Left lung (tissue), 10 donors: ENCODE results near the gene ARHGAP10. TPM values are rescaled to one million over a fixed set of nuclear protein-coding genes. Genes with fewer than 3 reads are reported as not detected.

Experiments used
- ATAC-seq: fragments of 200-7000 bp; cut with Tn5 transposase; one replicate; pipeline ENCODE4 v1.9.1; 2020; ENCODE audit warnings: moderate library complexity
- DNase-seq, 4 donors: peaks; one replicate each; pipeline ENCODE4 v3.0.0-alpha.2; 2013 to 2020
- H3K27ac ChIP-seq, 2 donors: fragments of 200-600 bp; sonication (generic) in 1 of 2; one replicate each; pipeline versions ENCODE4 v1.5.0 to v1.8.0; 2020 to 2021
- H3K27me3 ChIP-seq, 2 donors: fragments of 200-600 bp; sonication (generic) in 1 of 2; one replicate each; pipeline versions ENCODE4 v1.5.0 to v1.8.0; 2020 to 2021
- H3K36me3 ChIP-seq, 2 donors: fragments of 200-600 bp; sonication (generic) in 1 of 2; one replicate each; pipeline versions ENCODE4 v1.5.0 to v1.8.0; 2020 to 2021
- H3K4me1 ChIP-seq, 2 donors: fragments of 200-600 bp; one replicate each; pipeline ENCODE4 v1.8.0; 2021
- H3K4me3 ChIP-seq, 2 donors: fragments of 200-600 bp; sonication (generic) in 1 of 2; one replicate each; pipeline versions ENCODE4 v1.5.0 to v1.8.0; 2020 to 2021; ENCODE audit warnings: mild to moderate bottlenecking in 1 of 2
- H3K9me3 ChIP-seq, 2 donors: fragments of 200-600 bp; sonication (generic) in 1 of 2; one replicate each; pipeline versions ENCODE4 v1.5.0 to v1.8.0; 2020 to 2021
- CTCF ChIP-seq, 2 donors: fragments of 200-600 bp; sonication (generic) in 1 of 2; IDR thresholded peaks; one replicate each; pipeline versions ENCODE4 v1.5.0 to v1.8.0; 2021; ENCODE audit warnings: antibody characterized with exemption in 2 of 2
- intact Hi-C, 2 donors: fragments of 100-400 bp; cut with DNase I; formaldehyde crosslinking; loops; one replicate each; pipeline versions ENCODE4 v1.11.2 to v1.14.2; 2022
- polyA plus RNA-seq, 6 donors: library from polyadenylated mRNA; unstranded; fragments of 120-200 nt; gene quantifications; one replicate each; pipeline ENCODE4 v1.2.1, GENCODE V29; 2013; ENCODE audit not compliant: insufficient read length in 6 of 6
- total RNA-seq, 2 donors: library from RNA; stranded (reverse); fragmentation: NEBNext Ultra II Directional; extraction: Animal tissue kit (Norgen Biotek cat#: 25700); gene quantifications; one replicate each; pipeline ENCODE4 v1.2.1, GENCODE V29; 2021
- donor health status: DM: no; HTN: yes; CAD: no.
- donor health status: DM: no; HTN: no; CAD: no.

Gene ARHGAP10
- total and polyA plus RNA-seq, 8 donors: 11.6 to 25.4 (median 14.2) TPM

- H3K9me3 ChIP-seq: no peaks in the 10 kb centered on the region
- H3K27ac ChIP-seq: no peak overlapping the region
- no peaks in the 10 kb centered on the region for H3K27me3 ChIP-seq
- ATAC-seq (no peak), DNase-seq (no peak)
- no peaks in the 10 kb centered on the region for H3K36me3 ChIP-seq
- intact Hi-C loops: no loop called here
- no peak overlapping the region for H3K4me3 ChIP-seq
- TF ChIP-seq CTCF (IDR thresholded peaks at IDR 0.05): no peak
- H3K4me1 ChIP-seq: peaks cover 0 to 5% of the 10 kb centered on the region in 2 donors
Observed at GRCh38 chr4:147756417-147756816, 24.5 kb downstream of the ARHGAP10 start.

- no peak overlapping the region for H3K4me3 ChIP-seq
- no peak for TF ChIP-seq CTCF (IDR thresholded peaks at IDR 0.05)
- H3K36me3 ChIP-seq: no peaks in the 10 kb centered on the region
- DNase-seq (peak in 2 of 4 donors; percentile 39 to 49), ATAC-seq (peak; percentile 86)
- intact Hi-C loops: no loop called here
- no peaks in the 10 kb centered on the region for H3K9me3 ChIP-seq
- H3K27me3 ChIP-seq: no peaks in the 10 kb centered on the region
- peak overlapping the region in 1 of 2 donors; percentile 30 for H3K27ac ChIP-seq
- peaks cover 0 to 5% of the 10 kb centered on the region in 2 donors for H3K4me1 ChIP-seq
Observed at GRCh38 chr4:147760176-147760575, 28.3 kb downstream of the ARHGAP10 start.

GRCh38 chr4:147760695-147761094 is 28.8 kb downstream of the ARHGAP10 start:
- no peak overlapping the region for H3K4me3 ChIP-seq
- H3K27ac ChIP-seq: peak overlapping the region in 1 of 2 donors; percentile 30
- H3K36me3 ChIP-seq: no peaks in the 10 kb centered on the region
- H3K4me1 ChIP-seq: peaks cover 0 to 3% of the 10 kb centered on the region in 2 donors
- no peak for TF ChIP-seq CTCF (IDR thresholded peaks at IDR 0.05)
- peak; percentile 54 for ATAC-seq
- intact Hi-C loops: no loop called here
- DNase-seq: peak in 2 of 4 donors; percentile 39
- H3K27me3 ChIP-seq: no peaks in the 10 kb centered on the region
- H3K9me3 ChIP-seq: no peaks in the 10 kb centered on the region

- H3K36me3 ChIP-seq: no peaks in the 10 kb centered on the region
Observed at GRCh38 chr4:147761218-147761883, 29.5 kb downstream of the ARHGAP10 start.

GRCh38 chr4:147764337-147764736 is 32.4 kb downstream of the ARHGAP10 start:
- no peak for DNase-seq
- no peak overlapping the region for H3K4me3 ChIP-seq
- no peaks in the 10 kb centered on the region for H3K27me3 ChIP-seq
- H3K4me1 ChIP-seq: peaks cover 0 to 11% of the 10 kb centered on the region in 2 donors
- intact Hi-C loops: no loop called here
- no peak for ATAC-seq
- H3K36me3 ChIP-seq: no peaks in the 10 kb centered on the region
- no peak overlapping the region for H3K27ac ChIP-seq
- H3K9me3 ChIP-seq: no peaks in the 10 kb centered on the region
- TF ChIP-seq CTCF (IDR thresholded peaks at IDR 0.05): no peak

More at GRCh38 chr4:147761218-147761883, 29.5 kb downstream of the ARHGAP10 start:
- Histone ChIP-seq H3K4me1 (no peaks in the 10 kb centered on the region), H3K9me3 (no peaks in the 10 kb centered on the region), H3K27me3 (no peaks in the 10 kb centered on the region), H3K27ac (no peak overlapping the region), H3K4me3 (no peak overlapping the region)
- TF ChIP-seq CTCF (IDR thresholded peaks at IDR 0.05): no peak
- no peak for ATAC-seq
- intact Hi-C loops: no loop called here
- DNase-seq: no peak
